K562 (cell line): ENCODE measurements around the gene RBM20. TPM values are rescaled to one million over a fixed set of nuclear protein-coding genes. Genes with fewer than 3 reads are reported as not detected.
A peak's percentile ranks its signal among the peaks of the same experiment; 100 is the strongest.

Source experiments
- DDX20 ChIP-seq: fragments of 450-650 bp; IDR thresholded peaks from 2 replicates; pipeline ENCODE4 v1.6.1; 2016; ENCODE audit warnings: missing genetic modification characterization, low read depth, mild to moderate bottlenecking, missing compliant biosample characterization, moderate library complexity
- EP300 ChIP-seq: IDR thresholded peaks from 2 replicates; pipeline ENCODE4 v1.6.1; 2012; ENCODE audit warnings: low read length, improper control_type of control experiment
- GTF2E2 ChIP-seq: fragments of 200-800 bp; sonication (Bioruptor generic); IDR thresholded peaks from 2 replicates; pipeline ENCODE4 v1.6.1; 2016; ENCODE audit warnings: missing genetic modification characterization, missing compliant biosample characterization
- HDAC1 ChIP-seq, 2 experiments: fragments of 450-650 bp; IDR thresholded peaks; 2 replicates each; pipeline ENCODE4 v1.6.1; 2016 to 2017; ENCODE audit warnings: inconsistent platforms in 1 of 2, mild to moderate bottlenecking in 1 of 2, moderate library complexity in 1 of 2
- ILK ChIP-seq: fragments of 450-650 bp; IDR thresholded peaks from 2 replicates; pipeline ENCODE4 v1.6.1; 2016; ENCODE audit warnings: missing genetic modification characterization, low read depth, mild to moderate bottlenecking, missing compliant biosample characterization, moderate library complexity, borderline replicate concordance
- JUND ChIP-seq, 2 experiments: IDR thresholded peaks; 2 replicates in 1 of 2; 3 replicates in 1 of 2; pipeline ENCODE4 v1.6.1; 2011; ENCODE audit warnings: borderline replicate concordance in 2 of 2, low read depth in 2 of 2, low read length in 2 of 2, improper control_type of control experiment in 1 of 2, missing biosample characterization in 1 of 2, missing genetic modification characterization in 1 of 2, missing genetic modification reagents in 1 of 2
- L3MBTL2 ChIP-seq: fragments of 450-650 bp; IDR thresholded peaks from 2 replicates; pipeline ENCODE4 v1.6.1; 2016; ENCODE audit warnings: mild to moderate bottlenecking, moderate library complexity
- NRF1 ChIP-seq, 2 experiments: fragments of 450-650 bp; IDR thresholded peaks in 1 of 2; conservative IDR thresholded peaks in 1 of 2; 2 replicates each; pipeline ENCODE4 v1.6.1; 2014; ENCODE audit warnings: mild to moderate bottlenecking in 2 of 2
- PRMT5 ChIP-seq: sonication (generic); formaldehyde crosslinking; IDR thresholded peaks from 2 replicates; pipeline ENCODE4 v1.5.0; 2020; ENCODE audit warnings: missing genetic modification reagents
- RBBP5 ChIP-seq: fragments of 200-600 bp; sonication (generic); IDR thresholded peaks from 2 replicates; pipeline ENCODE4 v1.6.1; 2012; ENCODE audit warnings: borderline replicate concordance, mild to moderate bottlenecking, low read length, control low read depth, inconsistent platforms; ENCODE audit not compliant: insufficient read depth, poor library complexity, severe bottlenecking
- TBL1XR1 ChIP-seq, 2 experiments: IDR thresholded peaks; 2 replicates each; pipeline ENCODE4 v1.6.1; 2012; ENCODE audit warnings: improper control_type of control experiment in 2 of 2, low read length in 2 of 2, mild to moderate bottlenecking in 1 of 2
- THAP7 ChIP-seq: fragments of 250-450 bp; sonication (Bioruptor Pico); IDR thresholded peaks from 2 replicates; pipeline ENCODE4 v1.5.0; 2021
- ZBTB26 ChIP-seq: fragments of 450-650 bp; formaldehyde crosslinking; IDR thresholded peaks from 2 replicates; pipeline ENCODE4 v1.4.0; 2022; ENCODE audit warnings: missing genetic modification characterization
- ZNF12 ChIP-seq: sonication (generic); formaldehyde crosslinking; IDR thresholded peaks from 2 replicates; pipeline ENCODE4 v1.4.0; 2020; ENCODE audit warnings: mild to moderate bottlenecking, missing genetic modification reagents
- ZNF175 ChIP-seq: fragments of 200-800 bp; sonication (Bioruptor generic); IDR thresholded peaks from 2 replicates; pipeline ENCODE4 v1.6.1; 2016; ENCODE audit warnings: low read depth, mild to moderate bottlenecking, missing genetic modification characterization, missing compliant biosample characterization
- ZNF274 ChIP-seq: IDR thresholded peaks from 2 replicates; pipeline ENCODE4 v1.6.1; 2011; ENCODE audit warnings: low read depth, mild to moderate bottlenecking, low read length, moderate library complexity, borderline replicate concordance
- ZNF561 ChIP-seq: fragments of 450-650 bp; formaldehyde crosslinking; conservative IDR thresholded peaks from 2 replicates; pipeline ENCODE4 v1.4.0; 2020; ENCODE audit warnings: mild to moderate bottlenecking, moderate library complexity
- ZNF592 ChIP-seq: fragments of 450-650 bp; IDR thresholded peaks from 2 replicates; pipeline ENCODE4 v1.6.1; 2017; ENCODE audit warnings: antibody characterized with exemption, mild to moderate bottlenecking
- ZSCAN29 ChIP-seq: fragments of 450-650 bp; IDR thresholded peaks from 2 replicates; pipeline ENCODE4 v1.6.1; 2017
- polyA plus RNA-seq, 8 experiments: library from polyadenylated mRNA; depleted of rRNA in 4 of 8; stranded (reverse) in 5 of 8; unstranded in 3 of 8; fragments of >200 nt; fragmentation: Nextera tagmentation in 2 of 8; fragmentation: Illumina TruSeq in 1 of 8; extraction: Ambion mirVana in 2 of 8; extraction: Trizol in 1 of 8; gene quantifications; 2 replicates each; pipeline versions ENCODE4 v1.2.1 to v1.2.3, GENCODE V29; 2011 to 2014; ENCODE audit warnings: inconsistent platforms in 1 of 8, missing spikeins in 1 of 8
- total RNA-seq, 7 experiments: library from RNA; depleted of rRNA in 6 of 7; stranded (reverse); fragments of >200 nt in 6 of 7; fragmentation: Illumina TruSeq in 2 of 7; extraction: Trizol in 2 of 7; gene quantifications; 2 replicates each; pipeline versions ENCODE4 v1.2.1 to v1.2.3, GENCODE V29; 2011 to 2021; ENCODE audit warnings: low replicate concordance in 1 of 7

RBM20 gene
- total and polyA plus RNA-seq, 9 of the 15 experiments (the other 6 are each of a cell fraction or from before 2014, with no cell fraction given) = 0.63 to 5.7 (median 3.2) TPM

- TF ChIP-seq ZNF12 (CRISPR knock-in tag) (no peak), ZSCAN29 (no peak), ILK (tag) (no peak), PRMT5 (no peak), ZNF592 (peak; percentile 32; the same call in 1 of the 2 replicates), TBL1XR1 (IDR thresholded peaks at IDR 0.05; ENCODE audit: low read length in 2 of 2) (0 out of 4 replicates have a peak, but pooled peaks of 1 of the 2 experiments have one; percentile 16), THAP7 (CRISPR knock-in tag) (no peak), ZNF274 (no peak), ZNF561 (CRISPR knock-in tag) (no peak), EP300 (peak; percentile 14; the same call in 1 of the 2 replicates), L3MBTL2 (peak; percentile 57; the same call in 1 of the 2 replicates), RBBP5 (peak; percentile 32), ZBTB26 (no peak), NRF1 (conservative IDR thresholded peaks at IDR 0.05 in 1 of 2, IDR thresholded peaks at IDR 0.05 in 1 of 2) (0 out of 4 replicates have a peak, but pooled peaks of 1 of the 2 experiments have one; percentile 20), GTF2E2 (tag) (peak; percentile 28; the same call in 1 of the 2 replicates), DDX20 (tag) (no peak), HDAC1 (IDR thresholded peaks at IDR 0.05) (peak in 1 of 2 experiments; percentile 48; a peak in 1 of 4 replicates), JUND (IDR thresholded peaks at IDR 0.05; ENCODE audit: borderline replicate concordance, low read depth, low read length) (peak; percentile 21; the same call in 1 of the 2 replicates), JUND (tag; IDR thresholded peaks at IDR 0.05; ENCODE audit: borderline replicate concordance, low read depth, low read length) (no peak; the same call in 2 of the 3 replicates), ZNF175 (CRISPR knock-in tag) (peak; percentile 55; the same call in 1 of the 2 replicates)
Observed at GRCh38 chr10:110646417-110647135, 2.4 kb downstream of the RBM20 start (continued).
